HT-29 (cell line): Measurements from ENCODE around the gene DNAJB13. TPM values are rescaled to one million over a fixed set of nuclear protein-coding genes. Genes with fewer than 3 reads are reported as not detected.

Experiments used
- DNase-seq: peaks from one replicate; pipeline ENCODE4 v3.0.0-alpha.2; 2015; ENCODE audit warnings: low spot score
- total RNA-seq: library from RNA; depleted of rRNA; stranded (reverse); fragments of >200 nt; shearing (Covaris generic); gene quantifications from 2 replicates; pipeline ENCODE4 v1.2.3, GENCODE V29; 2014

DNAJB13 gene
- total RNA-seq, 1 experiment from 2014 or later = 0.46 TPM

GRCh38 chr11:73999581-74000306 is 48.9 kb downstream of the DNAJB13 start:
- no peak for DNase-seq

- no peak for DNase-seq
Observed at GRCh38 chr11:74000307-74001133, 49.7 kb downstream of the DNAJB13 start.

- no peak for DNase-seq
Observed at GRCh38 chr11:74001822-74002286, 51.0 kb downstream of the DNAJB13 start.

DNA sequence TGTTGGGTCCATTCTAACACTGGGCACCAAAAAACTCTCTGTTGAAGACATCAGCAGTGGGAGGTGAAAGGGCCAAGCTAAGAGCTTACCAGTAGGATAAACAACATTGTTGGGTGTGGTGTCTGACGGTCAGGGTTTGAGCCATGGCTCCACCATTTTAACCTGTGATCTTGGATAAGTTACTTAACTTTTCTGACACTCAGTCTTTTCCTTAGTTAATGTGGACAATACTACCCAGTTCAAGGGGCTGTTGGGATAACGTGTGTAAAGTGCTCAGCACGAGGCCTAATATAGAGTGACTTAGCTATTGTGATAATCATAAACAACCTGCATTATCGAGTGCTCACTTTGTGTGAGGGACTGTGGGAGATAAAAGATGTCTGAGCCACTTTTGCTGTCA is 52.0 kb downstream of the DNAJB13 start:
- DNase-seq = no peak

GRCh38 chr11:74004046-74004695 is 53.3 kb downstream of the DNAJB13 start:
- no peak for DNase-seq

- DNase-seq = no peak
Observed at GRCh38 chr11:74004759-74005615, 54.2 kb downstream of the DNAJB13 start.

GRCh38 chr11:74005721-74006517 is 55.1 kb downstream of the DNAJB13 start:
- DNase-seq = no peak

DNA sequence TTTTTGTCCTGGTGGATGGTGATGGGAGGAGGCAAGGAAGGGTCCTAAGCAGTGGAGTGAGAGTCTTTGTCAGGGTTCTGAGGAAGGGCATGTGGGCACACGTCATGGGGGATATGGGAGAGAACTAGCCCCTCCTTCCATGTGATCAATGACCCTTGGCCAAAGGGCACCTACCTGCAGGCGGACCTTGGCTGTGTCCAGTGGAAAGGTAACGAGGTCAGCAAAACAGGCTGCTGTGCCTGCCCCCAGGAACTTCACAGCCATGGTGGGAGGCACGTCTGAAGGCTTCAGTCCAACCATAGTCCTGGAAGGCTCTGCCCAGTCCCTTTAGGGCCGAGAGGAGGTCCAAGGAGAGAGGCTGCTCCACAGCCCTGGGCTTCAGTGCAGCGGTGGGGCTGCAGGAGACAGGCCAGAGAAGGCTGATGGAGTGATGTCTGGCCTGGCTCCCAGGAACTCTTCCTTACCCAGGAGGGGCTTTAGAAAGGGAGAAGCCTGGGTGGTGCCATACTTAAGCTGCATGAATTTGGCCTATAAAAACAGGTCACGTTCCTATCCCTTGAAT is 56.0 kb downstream of the DNAJB13 start:
- no peak for DNase-seq

DNA sequence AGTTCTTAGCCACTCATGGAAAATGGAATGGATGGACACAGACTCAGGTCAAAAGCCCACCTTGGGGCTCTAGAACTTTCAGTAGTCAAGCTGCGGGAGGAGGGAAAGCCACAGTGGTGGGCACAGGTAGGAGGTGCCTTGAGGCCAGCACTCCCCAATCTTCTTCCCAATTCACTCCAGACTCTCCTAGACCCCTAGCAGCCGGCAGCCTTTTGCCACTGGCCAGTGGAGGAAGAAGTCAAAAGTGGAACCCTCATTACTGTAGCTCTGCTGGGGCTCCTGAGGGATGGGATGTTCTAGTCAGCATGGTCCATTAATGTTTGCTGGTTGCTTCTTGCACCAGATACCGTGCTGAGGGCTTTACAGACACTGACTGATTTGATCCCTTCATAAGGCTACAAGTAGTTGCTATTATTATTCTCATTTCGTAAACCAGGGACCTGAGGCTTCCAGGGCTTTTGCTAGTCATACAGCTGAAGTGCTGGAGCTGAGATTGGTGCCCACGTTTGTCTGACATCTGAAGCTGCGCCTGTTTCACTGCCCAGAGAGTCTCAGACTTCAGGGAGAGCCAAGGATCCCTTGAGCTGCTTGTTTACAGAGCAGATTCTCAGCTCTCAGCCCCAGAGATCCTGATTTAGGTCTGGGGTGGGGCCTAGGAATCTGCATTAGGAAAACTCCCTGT is 57.0 kb downstream of the DNAJB13 start:
- DNase-seq = no peak

- no peak for DNase-seq
Observed at GRCh38 chr11:74008373-74009229, 57.8 kb downstream of the DNAJB13 start, which contains the start of gene UCP3. UCP3 (minus strand) TSS chr11:74009085; CDS start chr11:74007042, 2,043 bp downstream.

GRCh38 chr11:74009230-74009547 is 58.4 kb downstream of the DNAJB13 start:
- DNase-seq = no peak

- no peak for DNase-seq
Observed at GRCh38 chr11:74009675-74010305, 59.0 kb downstream of the DNAJB13 start.

DNA sequence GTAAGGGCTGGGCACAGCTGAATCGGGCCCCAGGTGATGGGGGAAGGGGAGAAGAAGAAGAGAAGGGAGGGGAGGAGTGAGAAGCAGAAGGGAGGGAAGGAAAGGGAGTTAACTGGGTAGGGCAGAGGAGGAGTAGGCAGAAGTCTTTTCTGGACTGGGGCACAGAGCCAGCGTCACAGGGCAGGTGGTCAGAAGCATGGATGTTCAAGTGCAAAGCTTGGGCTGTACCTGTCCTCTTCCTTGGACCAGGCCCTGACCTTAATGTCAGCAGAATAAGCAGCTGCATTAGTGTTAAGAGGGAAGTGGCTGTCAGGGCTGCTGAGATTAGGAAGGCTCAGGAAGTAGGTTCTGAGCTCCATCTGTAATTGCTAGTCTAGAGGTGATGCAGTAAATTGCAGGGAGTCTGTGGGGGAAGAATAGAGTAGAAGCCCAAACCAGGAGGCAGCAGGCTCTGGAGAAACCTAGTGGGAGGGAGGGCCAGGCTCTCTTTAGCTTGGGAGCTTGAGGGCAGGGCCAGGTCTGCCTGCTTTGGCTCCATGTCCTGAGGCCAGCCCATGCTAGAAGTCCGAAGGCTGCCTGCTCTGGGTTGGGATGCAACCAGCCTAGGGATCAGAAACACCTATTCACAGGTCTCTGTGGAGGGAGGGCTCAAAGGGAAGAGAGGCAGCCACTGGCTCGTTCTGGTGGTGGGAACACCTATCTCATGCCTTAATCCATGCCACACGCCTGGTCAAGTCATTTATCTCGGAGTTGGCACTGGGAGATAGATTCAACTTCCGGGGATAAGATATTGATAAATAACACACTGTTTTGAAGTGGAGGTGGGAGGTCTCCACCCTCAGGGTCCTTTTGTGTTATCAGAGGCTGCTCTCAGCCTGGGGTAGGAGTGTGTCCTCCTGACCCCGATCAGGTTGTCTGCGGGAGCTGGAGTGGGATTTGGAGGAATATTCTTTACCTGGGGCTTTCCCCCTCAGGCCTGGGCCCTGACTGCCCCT is 59.8 kb downstream of the DNAJB13 start:
- no peak for DNase-seq

- DNase-seq = no peak
Observed at GRCh38 chr11:74011360-74012073, 60.7 kb downstream of the DNAJB13 start.

- DNase-seq = no peak
Observed at GRCh38 chr11:74012074-74012809, 61.4 kb downstream of the DNAJB13 start.
